Measurements from ENCODE around the gene PPP6C. TPM values are rescaled to one million over a fixed set of nuclear protein-coding genes. Genes with fewer than 3 reads are reported as not detected.

PPP6C gene
- total RNA-seq: 23.8 TPM

GRCh38 chr9:125189361-125190289 is at the start of gene PPP6C:
Gene PPP6C (minus strand): TSS chr9:125189803. CDS start chr9:125189718, 85 bp downstream.

GRCh38 chr9:125200216-125201047 is 10.8 kb upstream of the PPP6C start, which contains the start of gene RABEPK:
Gene RABEPK (plus strand): TSS chr9:125200542. CDS start chr9:125203014, 2,472 bp downstream.

GRCh38 chr9:125143377-125144090 is 46.1 kb downstream of the PPP6C start, which contains the start of gene SCAI:
Gene SCAI (minus strand): TSS chr9:125143528. CDS start chr9:125143437, 91 bp downstream.

Other genes with a start within 250 kb of the PPP6C start
- 13.8 TPM for gene GOLGA1, start 248.7 kb downstream of the PPP6C start, total RNA-seq
- 21.7 TPM for gene SCAI, start 46.3 kb downstream of the PPP6C start, total RNA-seq
- gene RABEPK, start 10.7 kb upstream of the PPP6C start, total RNA-seq: 11.8 TPM
- 152 TPM for gene HSPA5, start 51.5 kb upstream of the PPP6C start, total RNA-seq
- gene GAPVD1, start 72.0 kb upstream of the PPP6C start, total RNA-seq: 59.5 TPM